HG03045 (cell line): ENCODE measurements around the gene KLF6.

Source experiments
- ATAC-seq: cut with Tn5 transposase; IDR thresholded peaks from one replicate; pipeline ENCODE4 v1.9.1; 2021; ENCODE audit warnings: mild to moderate bottlenecking, moderate library complexity; ENCODE audit not compliant: unreplicated experiment

Gene KLF6

GRCh38 chr10:3757638-3758490, 27.1 kb downstream of the KLF6 start:
- ATAC-seq, result peak; percentile 87

- no peak for ATAC-seq
Measured at GRCh38 chr10:3757250-3757637, 27.8 kb downstream of the KLF6 start.

- no peak for ATAC-seq
Measured at GRCh38 chr10:3756360-3756740, 28.7 kb downstream of the KLF6 start.

- no peak for ATAC-seq
Measured at GRCh38 chr10:3755440-3756359, 29.3 kb downstream of the KLF6 start.

- no peak for ATAC-seq
Measured at GRCh38 chr10:3754727-3755439, 30.1 kb downstream of the KLF6 start.

GRCh38 chr10:3750854-3751253, 34.2 kb downstream of the KLF6 start:
- ATAC-seq, result no peak

- ATAC-seq, result no peak
Measured at GRCh38 chr10:3750006-3750816, 34.8 kb downstream of the KLF6 start.

- no peak for ATAC-seq
Measured at GRCh38 chr10:3749600-3749999, 35.4 kb downstream of the KLF6 start.

GRCh38 chr10:3749011-3749410, 36.0 kb downstream of the KLF6 start:
- ATAC-seq, result no peak

GRCh38 chr10:3748484-3748883, 36.5 kb downstream of the KLF6 start:
- ATAC-seq, result no peak

GRCh38 chr10:3747984-3748383, 37.0 kb downstream of the KLF6 start:
- ATAC-seq, result no peak

GRCh38 chr10:3747248-3747960, 37.6 kb downstream of the KLF6 start:
- no peak for ATAC-seq

- no peak for ATAC-seq
Measured at GRCh38 chr10:3746634-3747033, 38.4 kb downstream of the KLF6 start.

- no peak for ATAC-seq
Measured at GRCh38 chr10:3745521-3745920, 39.5 kb downstream of the KLF6 start.

GRCh38 chr10:3741688-3742461, 43.1 kb downstream of the KLF6 start:
- no peak for ATAC-seq

GRCh38 chr10:3740157-3740871, 44.7 kb downstream of the KLF6 start:
- ATAC-seq, result no peak

- no peak for ATAC-seq
Measured at GRCh38 chr10:3738855-3739350, 46.1 kb downstream of the KLF6 start.

GRCh38 chr10:3737864-3738263, 47.1 kb downstream of the KLF6 start:
- ATAC-seq, result no peak
